Measurements from ENCODE around the gene NAA60. TPM values are rescaled to one million over a fixed set of nuclear protein-coding genes. Genes with fewer than 3 reads are reported as not detected.

Gene NAA60
- total RNA-seq, 4 donors from 2014 or later, result 80.9 to 110 (median 96.8) TPM

DNA sequence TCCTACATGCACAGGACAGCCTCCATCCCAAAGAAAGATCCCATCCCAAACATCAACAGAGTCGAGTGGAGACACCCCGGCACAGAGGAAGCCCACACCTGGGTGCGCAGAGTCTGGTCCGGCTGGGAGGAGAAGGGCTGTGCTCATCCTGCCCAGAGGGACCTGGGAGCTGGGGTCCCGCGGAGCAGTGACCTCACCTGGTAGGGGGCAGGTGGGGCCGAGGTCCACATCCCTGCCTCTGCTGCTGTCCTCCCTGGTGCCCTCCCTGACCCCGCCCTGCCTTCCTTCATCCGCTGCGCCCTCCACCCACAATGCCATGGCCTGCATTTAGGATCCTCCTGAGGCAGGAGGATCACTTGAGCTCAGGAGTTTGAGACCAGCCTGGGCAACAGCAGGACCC is 48.9 kb downstream of the NAA60 start:
- DNase-seq, result no peak
- TF ChIP-seq, protein P1, sequence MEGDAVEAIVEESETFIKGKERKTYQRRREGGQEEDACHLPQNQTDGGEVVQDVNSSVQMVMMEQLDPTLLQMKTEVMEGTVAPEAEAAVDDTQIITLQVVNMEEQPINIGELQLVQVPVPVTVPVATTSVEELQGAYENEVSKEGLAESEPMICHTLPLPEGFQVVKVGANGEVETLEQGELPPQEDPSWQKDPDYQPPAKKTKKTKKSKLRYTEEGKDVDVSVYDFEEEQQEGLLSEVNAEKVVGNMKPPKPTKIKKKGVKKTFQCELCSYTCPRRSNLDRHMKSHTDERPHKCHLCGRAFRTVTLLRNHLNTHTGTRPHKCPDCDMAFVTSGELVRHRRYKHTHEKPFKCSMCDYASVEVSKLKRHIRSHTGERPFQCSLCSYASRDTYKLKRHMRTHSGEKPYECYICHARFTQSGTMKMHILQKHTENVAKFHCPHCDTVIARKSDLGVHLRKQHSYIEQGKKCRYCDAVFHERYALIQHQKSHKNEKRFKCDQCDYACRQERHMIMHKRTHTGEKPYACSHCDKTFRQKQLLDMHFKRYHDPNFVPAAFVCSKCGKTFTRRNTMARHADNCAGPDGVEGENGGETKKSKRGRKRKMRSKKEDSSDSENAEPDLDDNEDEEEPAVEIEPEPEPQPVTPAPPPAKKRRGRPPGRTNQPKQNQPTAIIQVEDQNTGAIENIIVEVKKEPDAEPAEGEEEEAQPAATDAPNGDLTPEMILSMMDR (IDR thresholded peaks at IDR 0.05), result no peak
- no peak for TF ChIP-seq POLR2A (IDR thresholded peaks at IDR 0.05)
- Histone ChIP-seq H3K36me3 (no peaks in the 10 kb centered on the region), H3K4me1 (no peaks in the 10 kb centered on the region), H3K27me3 (no peaks in the 10 kb centered on the region), H3K4me3 (no peak overlapping the region), H3K9me3 (no peaks in the 10 kb centered on the region), H3K27ac (no peak overlapping the region)

DNA sequence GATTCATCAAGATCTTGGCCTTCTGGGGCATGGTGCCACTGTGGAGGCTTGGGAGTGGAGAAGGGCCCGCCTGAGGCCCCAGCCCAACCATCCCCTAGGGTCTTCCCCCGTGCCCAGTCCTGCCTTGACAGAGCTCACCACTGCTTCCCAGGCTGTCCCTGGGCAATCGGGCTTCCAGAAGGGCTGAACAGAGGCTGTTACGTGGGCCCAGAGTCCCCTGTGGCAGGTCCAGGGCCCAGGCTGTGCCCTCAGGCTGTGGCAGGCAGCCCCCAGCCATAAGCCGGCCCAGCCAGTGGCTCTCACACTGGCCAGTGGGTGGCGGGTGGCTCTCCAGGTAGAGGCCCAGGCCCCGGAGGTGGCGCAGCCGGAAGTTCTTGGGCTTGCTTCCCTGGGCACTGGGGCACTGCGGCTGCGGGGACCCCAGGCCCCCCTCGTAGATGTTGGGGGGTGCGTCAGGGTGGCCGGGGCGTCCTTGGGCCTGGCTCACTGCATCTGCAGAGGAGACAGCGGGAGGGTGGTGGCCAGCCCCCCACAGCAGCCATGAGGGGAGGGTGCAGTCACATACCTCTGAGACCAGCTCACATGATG is 51.0 kb downstream of the NAA60 start:
- H3K27me3 ChIP-seq, result no peaks in the 10 kb centered on the region
- no peak for TF ChIP-seq POLR2A (IDR thresholded peaks at IDR 0.05)
- TF ChIP-seq, protein P1 (IDR thresholded peaks at IDR 0.05), result no peak
- no peaks in the 10 kb centered on the region for H3K36me3 ChIP-seq
- DNase-seq, result no peak
- no peak overlapping the region for H3K27ac ChIP-seq
- H3K4me1 ChIP-seq, result no peaks in the 10 kb centered on the region
- H3K9me3 ChIP-seq, result no peaks in the 10 kb centered on the region
- H3K4me3 ChIP-seq, result no peak overlapping the region

DNA sequence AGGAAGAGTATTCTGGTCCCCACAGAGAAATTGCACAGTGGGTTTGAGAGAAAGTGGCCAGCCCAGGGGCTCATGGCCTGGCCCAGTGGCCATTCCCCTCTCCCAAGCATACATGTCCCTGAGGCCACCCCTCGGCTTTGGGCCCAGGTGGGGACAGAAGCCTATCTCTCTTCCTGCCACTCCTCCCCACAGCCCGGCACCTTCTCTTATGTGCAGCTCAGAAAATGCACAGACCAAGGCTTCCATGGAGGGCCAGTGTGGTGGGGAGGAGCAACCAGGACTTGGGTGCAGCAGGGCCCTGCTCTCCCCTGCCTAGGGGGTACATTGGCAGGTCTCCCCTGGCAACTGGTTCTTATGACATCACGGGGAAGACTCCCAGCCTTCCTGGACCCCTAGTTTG is 51.7 kb downstream of the NAA60 start, which contains the start of gene C16orf90:
TSS of gene C16orf90 (minus strand) at position 314 of the 400 bp plus-strand sequence. CDS start at position 246, 68 bp downstream.
- TF ChIP-seq, protein P1 (IDR thresholded peaks at IDR 0.05), result no peak
- no peak for TF ChIP-seq POLR2A (IDR thresholded peaks at IDR 0.05)
- no peak within 1 kb of the TSS for H3K4me3 ChIP-seq
- H3K9me3 ChIP-seq, result no peaks in the 10 kb centered on the region
- H3K36me3 ChIP-seq, result no peaks in the 10 kb centered on the region
- H3K4me1 ChIP-seq, result peaks cover 0 to 3% (median 0%) of the 10 kb centered on the region in 4 donors
- no peaks in the 10 kb centered on the region for H3K27me3 ChIP-seq
- DNase-seq, result no peak
- H3K27ac ChIP-seq, result no peak within 1 kb of the TSS

DNA sequence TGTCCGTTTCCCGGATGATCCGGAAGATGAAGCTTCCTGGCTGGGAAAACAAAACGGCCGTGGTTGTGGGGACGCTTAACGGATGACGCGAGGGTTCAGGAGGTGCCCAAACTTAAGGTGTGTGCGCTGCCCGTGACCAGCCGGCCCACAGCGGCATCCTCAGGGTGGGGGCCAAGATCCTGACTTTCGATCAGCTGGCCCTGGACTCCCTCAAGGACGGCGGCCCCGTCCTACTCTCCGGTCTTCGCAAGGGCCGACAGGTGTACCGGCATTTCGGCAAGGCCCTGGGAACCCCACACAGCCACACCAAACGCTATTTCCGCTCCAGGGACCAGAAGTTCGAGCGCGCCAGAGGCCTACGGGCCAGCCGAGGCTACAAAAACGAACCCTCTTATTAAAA is 52.9 kb downstream of the NAA60 start:
- H3K4me3 ChIP-seq, result no peak overlapping the region
- no peak for DNase-seq
- no peak for TF ChIP-seq POLR2A (IDR thresholded peaks at IDR 0.05)
- TF ChIP-seq, protein P1 (IDR thresholded peaks at IDR 0.05), result no peak

DNA sequence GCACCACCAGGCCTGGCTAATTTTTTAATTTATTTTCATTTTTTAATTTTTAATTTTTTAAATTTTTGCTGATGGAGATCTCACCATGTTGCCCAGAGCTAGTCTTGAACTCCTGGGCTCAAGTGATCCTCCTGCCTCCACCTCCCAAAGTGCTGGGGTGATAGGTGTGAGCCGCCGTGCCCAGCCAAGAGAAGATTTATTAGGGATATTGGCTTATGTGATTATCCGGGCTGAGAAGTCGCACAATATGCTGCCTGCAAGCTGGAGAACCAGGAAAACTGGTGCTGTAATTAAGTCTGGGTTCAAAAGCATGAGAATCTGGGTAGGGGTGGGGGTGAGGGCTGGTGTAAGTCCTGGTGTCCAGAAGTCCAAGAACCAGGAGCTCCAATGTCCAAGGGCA is 54.3 kb downstream of the NAA60 start:
- H3K27ac ChIP-seq, result no peak overlapping the region
- no peaks in the 10 kb centered on the region for H3K27me3 ChIP-seq
- H3K4me3 ChIP-seq, result no peak overlapping the region
- H3K36me3 ChIP-seq, result no peaks in the 10 kb centered on the region
- TF ChIP-seq POLR2A (IDR thresholded peaks at IDR 0.05), result no peak
- TF ChIP-seq, protein P1 (IDR thresholded peaks at IDR 0.05), result no peak
- H3K4me1 ChIP-seq, result peaks cover 0 to 16% (median 1%) of the 10 kb centered on the region in 4 donors
- H3K9me3 ChIP-seq, result no peaks in the 10 kb centered on the region
- DNase-seq, result peak in 1 of 3 donors; percentile 18

More for the DNA sequence above, 52.9 kb downstream of the NAA60 start:
- Histone ChIP-seq H3K27ac (no peak overlapping the region), H3K4me1 (peaks cover 0 to 8% (median under 1%) of the 10 kb centered on the region in 4 donors), H3K9me3 (no peaks in the 10 kb centered on the region), H3K27me3 (no peaks in the 10 kb centered on the region), H3K36me3 (no peaks in the 10 kb centered on the region)

Data from Peyer's patch (tissue), 4 donors.